NCI-H748 (cell line): ENCODE results near the gene ZFAND2B.

Experiments used
- DNase-seq: peaks from one replicate; lab custom pipeline; 2025; ENCODE audit not compliant: unreplicated experiment; lab: John Stamatoyannopoulos, UW

ZFAND2B gene

DNA sequence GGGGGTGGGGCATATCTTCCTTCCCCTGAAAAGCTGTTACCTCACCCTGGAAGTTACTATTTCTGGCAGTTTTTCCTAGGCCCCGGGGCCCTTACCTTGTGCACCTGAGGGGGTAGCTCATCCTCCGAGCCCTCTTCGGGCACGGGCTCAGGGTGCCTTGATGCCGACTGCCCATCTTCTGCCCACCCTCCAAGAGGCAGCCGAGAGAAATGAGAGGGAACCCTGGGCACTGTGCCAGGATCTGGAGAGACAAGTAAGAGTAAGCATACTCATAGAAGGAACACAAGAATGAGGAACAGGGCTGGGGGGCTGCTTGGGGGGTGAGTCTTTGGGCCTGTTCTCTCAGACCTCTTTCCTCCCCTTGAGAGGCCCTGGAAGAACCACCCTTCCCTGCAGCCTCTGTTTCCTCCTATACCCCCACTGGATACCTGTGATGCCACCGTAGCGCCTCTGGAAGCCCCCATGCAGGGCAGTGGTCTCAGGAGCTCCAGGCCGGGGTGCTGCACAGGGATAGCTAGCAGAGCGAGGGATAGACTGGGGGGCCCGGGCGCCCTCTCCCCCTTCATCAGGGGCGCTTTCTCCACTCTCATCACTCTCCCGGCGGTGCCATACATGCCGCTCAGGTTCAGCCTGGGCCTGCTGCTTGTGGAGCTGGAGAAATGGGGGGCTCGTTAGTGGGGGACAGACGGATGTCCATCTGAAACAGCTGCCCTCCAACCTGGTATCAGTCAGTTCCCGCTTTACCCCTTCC lies 14.2 kb downstream of the ZFAND2B start:
- no peak for DNase-seq

GRCh38 chr2:219221957-219222518 lies 15.5 kb downstream of the ZFAND2B start:
- DNase-seq = no peak

- DNase-seq = no peak
Measured at GRCh38 chr2:219223831-219224610, 17.4 kb downstream of the ZFAND2B start.

GRCh38 chr2:219225350-219225749 lies 18.8 kb downstream of the ZFAND2B start:
- no peak for DNase-seq

DNA sequence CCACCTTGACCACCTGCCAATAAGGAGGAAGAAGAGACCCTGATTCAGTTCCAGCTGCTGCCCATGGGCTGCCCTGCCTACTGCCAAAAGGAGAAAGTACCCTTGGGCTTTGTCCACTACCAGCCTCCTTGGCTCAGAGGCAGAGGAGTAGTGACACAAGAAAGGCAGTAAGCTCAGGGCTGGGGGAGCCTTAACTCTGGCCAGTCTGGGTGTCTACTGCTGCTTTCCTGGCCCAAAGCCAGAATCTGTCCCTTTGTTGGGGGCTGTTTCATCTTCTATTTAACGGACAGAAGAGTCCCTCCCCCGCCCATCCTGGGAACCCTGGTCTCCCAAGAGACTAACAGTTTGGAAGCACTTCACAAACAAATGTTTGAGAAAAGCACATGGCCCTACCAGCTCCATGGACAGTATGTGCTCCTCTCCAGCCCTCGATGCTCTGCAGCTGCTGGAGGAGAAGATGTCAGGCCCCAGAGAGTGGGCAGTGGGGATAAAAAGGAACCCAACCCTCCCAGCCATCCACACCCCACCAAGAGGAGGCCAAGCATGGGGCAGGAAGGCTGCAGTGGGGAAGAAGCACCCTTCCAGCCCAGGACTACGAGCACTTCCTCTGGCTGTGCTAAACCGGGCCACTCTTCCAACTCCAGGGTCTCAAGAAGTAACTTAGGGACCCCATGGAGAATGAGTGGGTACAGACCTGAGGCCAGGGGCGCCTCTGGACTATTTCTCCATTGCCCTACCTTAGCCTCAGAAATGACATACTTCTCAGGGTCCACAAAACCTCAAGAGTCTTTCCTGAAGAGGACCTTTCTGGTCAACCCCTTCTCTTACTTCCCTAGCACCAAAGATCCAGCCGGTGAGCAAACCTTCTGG lies 21.7 kb downstream of the ZFAND2B start:
- DNase-seq = no peak

DNA sequence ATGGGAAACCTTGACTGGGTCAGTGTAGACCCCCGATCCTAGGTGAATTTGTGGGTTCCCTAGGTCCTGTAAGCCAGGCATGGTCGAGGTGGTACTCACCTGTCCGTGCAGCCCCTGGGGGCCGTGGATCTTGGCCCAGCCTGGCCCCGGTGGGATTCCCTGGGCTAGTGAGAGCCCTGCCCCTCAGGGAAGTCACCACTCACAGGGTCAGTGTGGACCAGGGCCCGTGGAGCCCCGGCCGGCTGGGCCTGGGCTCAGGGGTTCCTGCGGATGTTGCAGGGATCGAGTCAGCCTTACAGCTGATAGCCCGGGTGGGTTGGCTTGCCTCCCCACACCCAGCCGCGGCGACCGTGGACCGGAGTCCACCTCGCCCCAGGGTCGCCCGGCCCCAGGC lies 22.3 kb downstream of the ZFAND2B start:
- peak; percentile 42 for DNase-seq

DNA sequence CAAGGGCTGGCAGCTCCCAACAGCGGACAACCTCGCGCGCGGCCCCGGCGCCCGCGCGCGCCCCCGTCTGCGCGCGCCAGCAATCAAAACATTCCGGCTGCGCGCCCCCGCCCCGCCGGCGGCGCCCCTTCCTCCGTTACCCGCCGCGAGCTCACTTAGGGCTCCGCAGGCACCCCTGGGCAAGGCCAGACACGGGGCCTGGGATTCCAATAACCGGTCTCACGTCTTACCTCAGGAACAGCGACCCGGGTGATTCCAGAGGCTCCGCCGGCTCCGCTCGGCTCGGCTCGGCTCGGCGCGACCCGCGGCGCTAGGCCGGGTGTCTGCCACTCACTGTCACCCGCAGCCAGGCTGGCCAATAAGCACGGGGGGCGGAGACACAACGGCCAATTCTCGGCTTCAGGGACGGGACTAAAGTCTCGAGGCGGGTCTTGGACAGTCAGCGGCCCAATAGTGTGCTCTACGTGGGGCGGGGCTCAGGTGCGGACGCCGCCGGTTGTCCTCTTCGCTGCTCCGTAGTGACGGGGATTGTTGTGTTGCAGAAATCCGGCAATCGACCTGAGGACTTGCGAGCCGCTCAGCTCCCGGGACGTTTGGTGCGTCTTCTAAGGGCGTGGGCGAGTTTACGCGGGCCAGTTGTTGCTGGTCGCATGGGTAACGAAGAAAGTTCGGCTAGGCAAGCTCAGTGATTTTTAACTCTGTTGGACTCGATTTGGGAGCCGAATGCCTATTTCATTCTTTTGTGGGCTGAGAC lies 22.9 kb downstream of the ZFAND2B start, which contains the start of the genes ANKZF1 and ATG9A:
Gene ANKZF1, plus strand, starts transcription at position 502 of the 754 bp plus-strand sequence. CDS start 452 bp downstream, outside the sequence.
Gene ATG9A, minus strand, starts transcription at position 332 of the 754 bp plus-strand sequence. CDS start 1,612 bp downstream, outside the sequence.
- DNase-seq = peak; percentile 99

DNA sequence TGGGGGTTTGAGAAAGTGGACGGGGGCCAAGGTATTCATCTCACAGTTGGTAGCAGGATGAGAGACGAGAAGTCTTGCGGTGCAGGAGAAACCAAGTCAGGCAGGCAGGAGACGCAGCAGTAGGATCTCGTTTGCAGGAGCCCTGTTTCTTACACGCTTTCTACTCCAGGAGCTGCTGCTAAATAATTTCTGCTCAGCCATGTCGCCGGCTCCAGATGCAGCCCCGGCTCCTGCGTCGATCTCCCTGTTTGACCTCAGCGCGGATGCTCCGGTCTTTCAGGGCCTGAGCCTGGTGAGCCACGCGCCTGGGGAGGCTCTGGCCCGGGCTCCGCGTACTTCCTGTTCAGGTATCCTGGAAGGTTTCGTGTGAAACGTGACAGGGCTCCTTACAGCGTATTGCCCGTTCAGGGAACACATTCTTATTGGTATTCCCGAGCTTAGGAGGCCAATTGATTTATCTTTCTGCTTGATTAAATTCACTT lies 23.5 kb downstream of the ZFAND2B start:
- peak; percentile 61 for DNase-seq

- DNase-seq = no peak
Measured at GRCh38 chr2:219234331-219234730, 27.7 kb downstream of the ZFAND2B start.

DNA sequence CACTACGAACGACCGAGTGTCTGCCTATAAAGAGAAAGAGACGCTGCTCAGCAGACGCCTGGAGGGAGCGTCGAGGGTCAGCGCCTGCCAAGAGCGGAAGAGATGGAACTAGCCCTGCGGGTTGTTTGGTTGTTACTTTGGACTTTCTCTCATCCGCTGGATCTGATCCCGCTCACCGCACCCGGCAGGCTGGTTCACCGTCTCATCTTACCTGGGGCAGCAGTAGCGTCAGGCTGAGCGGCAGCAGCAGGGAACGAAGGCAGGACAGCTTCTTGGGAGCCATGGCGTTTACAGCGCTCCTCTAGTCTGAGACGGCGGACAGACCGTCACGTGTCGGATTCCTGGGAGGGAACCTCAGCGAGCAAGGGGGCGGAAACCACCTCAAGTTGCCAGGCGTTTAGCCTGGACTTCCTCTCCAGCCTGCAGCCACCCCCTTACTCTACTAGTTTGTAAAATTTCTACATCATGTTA lies 36.7 kb downstream of the ZFAND2B start:
- DNase-seq = no peak

DNA sequence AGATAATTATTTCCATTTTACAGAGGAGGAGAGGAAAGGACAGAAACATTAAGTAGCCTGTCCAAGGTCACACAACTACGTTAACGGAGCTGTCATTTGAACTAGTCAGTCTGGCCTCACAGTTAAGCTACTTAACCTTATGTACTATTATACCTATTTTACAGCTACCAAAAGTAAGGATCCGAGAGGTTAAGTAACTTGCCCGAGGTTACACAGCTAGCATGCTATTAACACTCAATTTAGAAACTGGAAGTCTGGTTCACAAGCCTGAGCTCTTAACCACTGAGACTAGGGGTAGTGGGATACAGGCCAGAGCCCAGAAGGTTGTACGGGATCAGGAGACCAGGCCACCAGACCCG lies 38.2 kb downstream of the ZFAND2B start:
- DNase-seq = no peak

DNA sequence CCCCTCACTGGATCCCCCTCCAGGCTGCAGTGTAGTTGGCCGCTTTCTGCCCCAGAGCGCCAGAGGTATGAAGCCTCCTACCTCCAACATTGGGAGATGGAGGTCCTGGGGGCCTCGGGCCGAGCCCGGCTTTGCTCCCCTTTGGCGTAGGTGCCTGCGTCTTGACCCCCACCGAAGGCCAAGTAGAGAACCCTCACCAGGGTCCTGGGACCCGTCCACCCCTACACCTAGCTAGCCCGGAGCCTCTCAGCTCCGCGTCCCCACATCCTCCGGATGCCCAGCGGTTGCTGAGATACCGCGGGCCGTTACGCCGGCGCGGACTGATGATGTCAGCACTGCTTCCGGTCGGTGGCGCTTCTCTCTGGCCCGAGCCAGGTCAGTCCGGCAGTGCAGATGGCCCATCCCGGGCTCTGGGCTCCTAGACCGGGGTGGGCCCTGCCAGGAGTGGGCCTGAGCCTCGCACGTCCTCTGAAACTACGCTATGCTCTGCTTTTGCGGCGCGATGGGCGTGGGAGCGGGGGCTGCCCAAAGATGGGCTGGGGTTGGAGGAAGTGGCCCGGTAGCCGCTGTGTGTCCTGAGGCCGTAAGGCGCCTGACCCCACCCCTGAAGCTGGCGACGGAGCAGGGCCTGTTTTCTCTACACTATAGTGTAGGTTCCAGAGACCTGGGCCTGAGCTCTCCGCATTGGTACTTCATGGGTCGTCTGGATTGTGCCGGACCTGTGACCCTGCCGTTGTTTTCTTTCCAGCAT lies 38.7 kb downstream of the ZFAND2B start, which contains the start of the genes GLB1L and STK16:
Gene GLB1L, minus strand, starts transcription at position 297 of the 751 bp plus-strand sequence. CDS start 1,871 bp downstream, outside the sequence.
Gene STK16, plus strand, starts transcription at position 332 of the 751 bp plus-strand sequence. CDS start 521 bp downstream, outside the sequence.
- peak; percentile 94 for DNase-seq

DNA sequence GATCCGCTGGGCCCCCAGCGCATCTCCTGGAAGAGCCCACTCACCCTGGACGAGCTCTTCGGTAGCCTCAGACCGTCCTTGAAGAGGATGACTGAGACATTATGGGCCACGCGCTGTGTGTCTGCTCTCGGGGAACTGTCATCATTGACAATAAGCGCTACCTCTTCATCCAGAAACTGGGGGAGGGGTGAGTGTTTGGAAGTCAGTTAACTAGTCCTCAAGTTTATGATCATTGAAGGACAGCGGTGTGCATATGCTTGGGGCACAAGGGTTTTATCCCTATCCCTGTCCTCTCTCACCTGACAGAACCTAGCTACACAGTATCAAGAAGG lies 39.3 kb downstream of the ZFAND2B start:
- DNase-seq = no peak

DNA sequence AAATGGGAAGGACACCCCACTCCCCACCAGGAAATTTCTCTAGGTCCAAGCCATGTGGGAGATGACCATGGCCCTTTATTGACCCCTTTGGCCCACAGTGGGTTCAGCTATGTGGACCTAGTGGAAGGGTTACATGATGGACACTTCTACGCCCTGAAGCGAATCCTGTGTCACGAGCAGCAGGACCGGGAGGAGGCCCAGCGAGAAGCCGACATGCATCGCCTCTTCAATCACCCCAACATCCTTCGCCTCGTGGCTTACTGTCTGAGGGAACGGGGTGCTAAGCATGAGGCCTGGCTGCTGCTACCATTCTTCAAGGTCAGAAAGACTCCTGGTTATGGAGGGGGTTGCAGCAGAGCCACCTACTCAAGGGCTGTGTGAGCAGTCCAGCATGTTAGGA lies 40.0 kb downstream of the ZFAND2B start:
- no peak for DNase-seq

DNA sequence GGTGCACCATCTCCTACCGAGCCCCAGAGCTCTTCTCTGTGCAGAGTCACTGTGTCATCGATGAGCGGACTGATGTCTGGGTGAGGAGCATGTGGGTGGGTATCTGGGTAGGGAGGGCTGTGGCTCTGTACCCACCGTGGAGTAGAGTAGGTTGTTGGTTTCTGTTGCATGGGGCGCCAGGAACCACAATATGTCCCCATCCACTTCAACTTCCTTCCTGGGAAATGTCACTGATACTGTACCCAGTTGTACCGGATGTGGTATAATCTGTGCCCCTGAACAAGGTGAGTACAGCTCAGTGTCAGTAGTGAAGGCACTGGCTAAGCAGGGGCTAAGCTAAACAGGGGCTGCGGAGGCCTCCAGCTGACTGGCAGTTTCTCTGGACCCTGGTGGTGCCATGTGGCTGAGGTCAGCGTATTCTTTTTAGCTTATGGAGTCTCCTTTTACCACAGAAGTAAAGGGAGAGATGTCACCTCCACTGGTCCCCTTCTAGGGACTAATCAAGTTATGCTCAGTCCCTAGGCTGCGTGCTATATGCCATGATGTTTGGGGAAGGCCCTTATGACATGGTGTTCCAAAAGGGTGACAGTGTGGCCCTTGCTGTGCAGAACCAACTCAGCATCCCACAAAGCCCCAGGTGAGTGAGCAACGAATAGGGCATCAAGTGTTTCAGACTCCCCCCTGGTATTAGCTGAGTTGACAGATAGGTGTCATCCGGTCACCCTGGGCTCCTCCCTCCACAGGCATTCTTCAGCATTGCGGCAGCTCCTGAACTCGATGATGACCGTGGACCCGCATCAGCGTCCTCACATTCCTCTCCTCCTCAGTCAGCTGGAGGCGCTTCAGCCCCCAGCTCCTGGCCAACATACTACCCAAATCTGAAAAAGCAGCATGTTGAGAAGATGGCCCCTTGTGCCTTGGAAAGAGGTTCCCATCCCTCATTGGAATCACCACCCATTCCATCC lies 41.4 kb downstream of the ZFAND2B start:
- no peak for DNase-seq

- DNase-seq = no peak
Measured at GRCh38 chr2:219248845-219249202, 42.2 kb downstream of the ZFAND2B start.

DNA sequence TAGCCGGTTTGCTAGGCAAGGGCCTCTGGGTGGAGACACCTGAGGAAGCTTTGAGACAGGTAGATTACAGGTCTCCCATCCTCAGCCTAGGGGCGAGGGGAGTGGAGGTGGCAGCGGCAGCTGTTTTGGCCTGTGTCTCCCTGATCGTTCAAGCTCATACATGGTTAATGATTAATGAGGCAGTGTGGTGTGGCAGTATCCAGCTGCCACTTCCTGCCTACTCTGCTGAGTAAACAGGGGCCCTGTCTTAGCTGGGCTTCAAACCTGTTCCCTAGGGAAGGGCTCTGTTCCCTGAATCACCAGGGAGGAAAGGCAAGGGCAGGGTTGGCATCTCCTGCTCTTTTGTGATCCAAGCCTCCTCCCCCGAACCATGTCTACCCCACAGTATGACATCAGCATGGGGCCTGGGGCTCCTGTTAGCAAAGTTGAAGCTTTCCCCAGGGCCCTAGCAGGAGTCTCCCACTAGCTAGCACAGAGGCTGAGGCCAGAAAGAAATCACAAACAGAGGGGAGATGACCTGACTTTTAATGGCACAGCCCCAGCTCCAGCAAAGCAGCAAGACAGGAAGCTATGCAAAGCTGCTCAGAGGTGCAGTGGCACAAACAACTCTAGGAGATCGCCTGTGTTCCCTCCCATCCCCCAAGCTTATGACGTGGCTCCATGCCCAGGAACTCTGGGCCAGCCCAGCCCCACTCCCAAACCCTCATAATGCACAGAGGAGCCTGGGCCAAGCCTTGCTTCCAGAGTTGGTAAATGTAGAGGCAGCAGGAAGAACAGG lies 42.8 kb downstream of the ZFAND2B start:
- no peak for DNase-seq
